T-helper 22 cell (primary cell): ENCODE results near the gene SUCNR1.
"Not testable (repeated sequence)": the region's sequence is repeated elsewhere in the genome, so short reads cannot be mapped to it uniquely, and the experiment has no call there.

Experiments
- DNase-seq: peaks from one replicate; pipeline ENCODE4 v3.0.0-alpha.2; 2020; ENCODE audit warnings: low read depth

The SUCNR1 gene

DNA sequence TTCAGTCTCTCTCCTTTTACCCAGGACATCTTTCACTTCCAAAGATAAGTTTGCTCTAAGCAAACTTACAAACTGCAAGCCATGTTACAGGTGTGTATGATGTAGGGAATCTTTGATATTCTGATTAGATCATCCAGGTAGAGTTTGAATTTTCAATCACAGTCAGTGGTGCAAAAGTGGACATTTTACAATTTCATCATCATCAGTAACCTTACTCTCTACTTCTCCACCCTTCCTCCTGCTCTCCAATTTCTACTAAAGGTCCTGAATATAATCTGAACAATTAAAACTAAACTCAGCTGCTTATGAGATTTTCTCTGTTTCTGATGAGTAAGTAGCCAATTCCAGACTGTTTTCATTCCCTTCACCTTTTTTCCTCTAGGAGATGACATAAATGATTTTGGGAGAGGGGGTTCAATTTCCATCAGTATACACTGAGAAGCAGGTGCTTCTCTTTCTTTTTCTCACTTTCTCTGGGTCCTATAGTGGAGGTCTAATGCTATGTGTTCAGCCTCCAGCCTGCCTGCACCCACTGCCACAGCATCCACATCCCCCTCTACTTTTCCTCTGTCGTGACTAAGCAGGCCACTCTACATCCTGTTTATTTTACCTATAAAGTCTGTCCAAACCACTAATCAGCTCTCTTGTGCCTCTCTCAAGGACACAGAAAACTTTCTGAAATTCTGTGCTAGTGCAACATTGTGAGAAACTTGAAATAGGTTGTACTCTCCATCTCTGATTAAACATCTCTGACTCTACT lies 27.6 kb downstream of the SUCNR1 start:
- no peak for DNase-seq

DNA sequence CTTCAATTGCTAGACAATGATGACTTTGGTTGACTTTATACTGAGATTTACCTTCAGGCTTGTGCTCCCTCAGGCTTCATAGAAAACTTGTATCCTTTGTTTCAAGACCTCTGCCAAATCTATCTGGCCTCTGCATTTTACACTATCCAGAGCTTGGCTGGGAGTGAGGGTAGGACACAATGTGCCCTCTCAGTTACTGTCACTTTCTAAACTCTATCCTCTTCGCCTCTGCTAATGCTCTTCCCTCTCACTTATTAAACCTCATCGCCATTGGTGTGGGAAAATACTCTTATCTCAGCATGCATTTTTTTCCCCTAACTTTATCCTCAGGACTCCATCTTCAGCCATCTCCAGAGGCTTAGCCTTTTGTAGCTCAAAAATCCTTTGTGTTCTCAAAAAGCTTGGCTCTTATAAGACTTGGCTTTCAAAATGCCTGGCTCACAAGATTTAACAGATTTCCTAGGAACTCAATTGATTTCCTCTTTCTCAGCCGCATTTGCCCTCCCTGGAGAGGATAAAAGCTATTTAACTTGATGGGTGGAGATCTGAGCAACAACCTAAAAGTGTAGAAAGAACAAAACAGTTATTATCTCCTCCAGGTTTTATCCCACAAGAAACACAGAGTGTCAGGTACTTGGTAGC lies 28.3 kb downstream of the SUCNR1 start:
- no peak for DNase-seq

DNA sequence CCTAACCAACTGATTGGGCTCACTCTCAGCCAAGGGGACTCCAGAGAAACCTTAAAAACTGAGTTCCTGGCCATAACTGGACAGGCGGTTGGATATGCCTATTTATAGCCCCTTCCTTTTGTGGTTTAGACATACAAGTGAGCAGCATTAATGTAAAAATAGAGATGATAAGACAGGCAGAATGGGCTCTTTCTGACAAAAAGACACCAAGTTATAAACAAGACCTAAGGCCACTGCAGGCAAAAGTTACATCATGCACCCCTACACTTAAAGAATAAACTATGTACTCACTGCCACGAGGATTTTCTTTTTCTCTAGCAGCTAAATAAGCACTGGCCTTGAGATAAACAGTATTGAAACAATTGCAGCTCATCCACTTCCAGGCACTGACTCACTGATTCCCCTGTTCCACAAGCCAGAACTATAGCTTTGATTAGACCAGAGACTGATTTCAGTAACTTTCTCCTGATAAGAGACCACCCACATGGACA lies 30.1 kb downstream of the SUCNR1 start:
- no peak for DNase-seq

DNA sequence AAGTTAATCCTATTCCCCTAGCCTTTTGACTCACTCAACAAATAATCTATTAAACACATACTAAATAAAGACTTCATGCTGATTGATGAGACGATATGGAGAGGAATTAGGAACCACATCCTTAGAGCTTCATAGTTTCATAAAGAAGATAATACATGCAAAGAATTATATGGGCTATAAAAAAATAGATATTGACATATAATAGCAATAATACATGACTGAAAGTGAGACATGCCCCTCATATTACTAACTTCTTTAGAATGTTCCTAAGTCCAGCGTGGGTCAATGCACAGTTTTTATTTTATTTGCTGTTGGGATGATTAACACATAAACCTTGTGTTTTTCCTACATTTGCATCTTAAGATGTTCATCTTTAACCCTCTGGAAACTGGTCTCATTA lies 32.2 kb downstream of the SUCNR1 start:
- no peak for DNase-seq

DNA sequence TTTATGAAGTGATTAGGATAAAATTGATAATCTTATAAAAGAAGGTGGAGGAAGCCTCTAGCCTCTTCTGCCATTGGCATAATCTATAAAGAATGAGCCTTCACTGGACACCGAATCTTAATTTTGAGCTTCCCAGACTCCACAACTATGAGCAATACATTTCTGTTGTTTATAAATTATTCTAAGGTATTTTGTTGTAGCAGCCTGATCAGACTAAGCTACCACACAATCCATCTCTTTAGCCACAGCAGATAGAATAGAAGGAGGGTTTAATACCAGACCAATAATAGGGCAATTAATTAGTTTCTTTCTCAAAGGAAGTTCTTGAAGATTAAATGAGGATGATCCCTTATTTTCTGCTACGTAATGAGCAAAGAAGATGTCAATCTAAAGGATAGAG lies 33.3 kb downstream of the SUCNR1 start:
- DNase-seq, result no peak

DNA sequence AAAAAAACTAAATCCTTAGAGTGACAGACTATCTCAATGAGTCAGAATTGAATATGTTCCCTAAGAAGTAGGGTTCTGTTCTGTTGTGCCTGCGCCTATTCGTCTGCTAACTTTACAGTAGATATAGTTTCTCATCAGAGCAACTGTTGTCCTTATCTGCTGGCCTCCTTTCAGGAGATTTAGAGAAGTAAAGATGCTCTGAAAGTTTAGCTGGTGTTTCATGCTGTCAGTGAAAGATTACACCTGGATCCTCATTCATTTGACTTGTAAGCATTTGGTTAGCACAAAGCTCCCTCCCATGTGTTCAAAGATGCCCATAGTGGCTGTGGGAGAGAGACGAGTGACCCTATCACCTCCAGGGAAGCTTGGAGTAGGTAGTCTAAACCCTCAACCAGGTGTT lies 35.0 kb downstream of the SUCNR1 start:
- DNase-seq, result no peak

DNA sequence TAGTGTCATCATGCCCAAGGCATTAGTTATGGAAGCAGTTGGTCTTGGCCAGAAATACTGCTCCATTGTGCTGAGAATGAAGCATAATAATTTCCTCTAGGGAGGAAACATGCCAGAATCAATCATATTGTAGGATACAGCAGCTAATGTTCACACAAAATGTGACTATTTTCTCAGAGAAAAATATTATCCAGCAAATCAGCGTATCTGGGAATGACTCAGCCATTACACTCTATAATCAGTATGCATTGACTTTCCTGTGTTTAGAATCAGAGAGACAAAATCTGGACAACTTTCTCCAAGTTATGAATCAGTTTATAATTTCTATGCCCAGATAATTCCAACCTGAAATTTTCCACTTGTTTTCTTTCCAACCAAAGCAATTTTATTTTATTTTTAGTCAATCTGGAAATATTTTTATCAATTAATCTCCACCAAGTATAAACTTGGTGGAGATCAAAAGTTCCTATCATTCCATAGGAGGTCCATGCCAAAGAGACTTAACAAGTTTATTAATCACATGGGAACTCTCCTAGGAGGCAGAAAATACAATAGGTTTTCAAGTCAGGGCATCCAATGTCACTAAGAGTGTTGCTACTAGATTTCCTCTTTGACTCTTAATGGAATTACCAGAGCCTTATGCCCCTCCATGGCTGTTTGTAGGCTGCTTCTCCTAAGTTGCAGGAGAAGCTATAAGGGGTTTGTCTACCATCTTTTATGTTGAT lies 36.4 kb downstream of the SUCNR1 start:
- DNase-seq, result no peak

DNA sequence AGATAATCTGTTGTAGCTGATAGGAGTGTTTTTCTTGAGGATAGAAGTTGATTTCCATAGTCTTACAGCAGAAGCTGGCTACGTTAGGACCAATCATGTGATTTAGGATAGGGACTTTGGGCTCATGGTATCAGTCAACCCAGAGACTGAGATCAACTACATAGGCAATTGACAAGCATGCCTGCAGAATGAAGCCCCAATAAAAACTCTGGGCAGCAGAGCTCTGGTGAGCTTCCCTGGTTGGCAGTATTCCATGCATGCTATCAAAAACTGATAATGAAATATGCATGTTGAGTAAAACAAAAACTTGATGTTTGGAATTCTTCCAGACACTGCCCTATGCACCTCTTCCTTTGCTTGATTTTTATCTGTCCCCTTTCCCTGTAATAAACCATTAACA lies 38.0 kb downstream of the SUCNR1 start:
- DNase-seq, result no peak

DNA sequence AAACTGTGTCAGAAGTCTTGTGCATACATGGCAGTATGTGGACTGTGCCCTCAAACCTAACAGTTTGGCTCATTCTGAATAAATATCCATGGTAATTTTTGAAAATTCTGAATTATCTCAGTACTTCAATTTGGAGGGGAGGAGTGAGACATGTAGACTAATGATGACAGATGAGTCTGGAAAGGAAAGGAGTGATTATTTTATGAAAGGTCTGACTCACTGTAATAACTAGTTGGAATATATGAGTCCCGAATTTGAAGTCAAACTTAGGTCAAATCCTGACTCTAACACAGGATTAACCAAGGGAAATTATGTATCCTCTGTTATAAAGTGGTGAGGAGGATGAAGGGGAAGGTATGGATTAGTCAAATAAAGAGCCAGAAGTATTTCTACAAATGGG lies 38.6 kb downstream of the SUCNR1 start:
- no peak for DNase-seq

DNA sequence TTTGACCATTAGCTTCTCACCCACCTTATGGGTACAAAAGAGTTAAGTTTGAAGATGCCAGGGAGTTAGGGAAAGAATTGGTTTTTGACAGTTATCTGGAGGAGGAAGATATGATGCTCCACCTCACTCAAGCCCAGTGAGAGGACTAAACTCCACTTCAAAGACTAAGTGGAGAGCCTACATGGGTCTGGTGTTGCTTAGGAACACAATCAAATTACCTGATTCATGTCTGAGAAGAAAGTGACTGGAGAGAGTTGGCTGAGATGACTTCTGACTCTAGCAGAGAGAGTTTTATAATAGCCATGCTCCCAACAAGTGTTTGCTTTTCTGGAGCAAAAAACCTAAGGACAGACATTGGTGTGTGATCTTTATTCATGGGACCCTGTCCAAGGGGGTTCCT lies 43.3 kb downstream of the SUCNR1 start:
- DNase-seq, result no peak

DNA sequence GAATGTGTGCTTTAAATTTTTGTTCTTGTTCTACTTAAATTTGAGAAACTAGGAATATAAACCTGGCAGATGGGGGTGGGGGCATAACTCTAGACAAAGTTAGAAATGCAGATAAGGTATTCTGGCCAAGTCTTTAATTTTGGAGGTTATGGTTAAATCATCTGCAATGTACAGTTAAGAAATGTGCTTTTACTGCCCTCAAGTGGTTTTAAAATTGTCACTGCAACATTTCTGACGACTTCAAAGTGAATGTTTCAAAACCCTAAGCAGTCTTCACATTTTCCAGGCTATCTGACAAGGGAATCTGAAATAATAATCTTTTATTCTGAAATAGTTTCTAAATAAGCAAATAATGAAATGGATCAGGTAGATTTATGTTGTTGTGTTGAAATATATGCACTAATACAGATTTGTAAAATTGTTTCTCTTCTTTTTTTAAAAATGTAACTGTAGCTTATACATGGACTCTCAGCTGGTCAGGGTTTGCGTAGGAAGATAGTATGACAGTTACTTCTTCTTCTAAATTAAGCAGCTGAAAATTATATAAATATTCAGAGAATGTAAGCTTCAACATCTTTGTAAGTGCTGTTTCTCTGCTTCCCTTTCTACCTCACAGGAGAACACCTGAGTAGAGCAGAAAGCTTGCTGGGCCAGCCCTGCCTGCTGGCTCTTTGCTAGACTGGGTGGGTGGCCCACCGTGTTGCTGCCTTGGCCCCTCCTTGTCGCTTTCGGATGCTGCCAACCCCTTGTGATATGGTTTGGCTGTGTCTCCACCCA lies 45.0 kb downstream of the SUCNR1 start:
- DNase-seq, result no peak

DNA sequence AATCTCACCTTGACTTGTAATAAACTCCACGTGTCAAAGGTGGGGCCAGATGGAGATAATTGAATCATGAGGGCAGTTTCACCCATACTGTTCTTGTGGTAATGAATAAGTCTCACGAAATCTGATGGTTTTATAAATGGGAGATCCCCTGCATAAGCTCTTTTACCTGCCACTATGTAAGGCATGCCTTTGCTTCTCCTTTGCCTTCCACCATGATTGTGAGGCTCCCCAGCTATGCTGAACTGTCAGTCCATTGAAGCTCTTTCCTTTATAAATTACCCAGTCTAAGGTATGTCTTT lies 45.5 kb downstream of the SUCNR1 start:
- DNase-seq, result no peak

DNA sequence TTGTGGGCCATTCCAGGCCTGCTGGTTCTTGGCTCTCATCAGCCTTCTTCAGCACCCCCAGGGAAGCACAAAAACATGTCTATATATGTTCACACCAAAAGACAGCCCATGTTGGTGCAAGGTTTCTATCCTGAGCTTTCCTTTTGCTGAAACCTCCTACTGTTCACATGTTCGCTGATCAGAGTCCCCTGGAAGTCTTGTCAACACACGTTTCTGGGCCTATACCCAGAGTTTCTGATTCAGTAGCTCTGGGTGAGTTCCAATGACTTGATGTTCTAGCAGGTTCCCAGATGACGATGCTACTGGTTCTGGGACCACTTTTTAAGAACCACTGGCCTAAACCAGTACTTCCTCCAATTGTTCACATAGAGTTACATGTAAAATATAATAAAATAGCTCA lies 46.0 kb downstream of the SUCNR1 start:
- DNase-seq, result no peak

DNA sequence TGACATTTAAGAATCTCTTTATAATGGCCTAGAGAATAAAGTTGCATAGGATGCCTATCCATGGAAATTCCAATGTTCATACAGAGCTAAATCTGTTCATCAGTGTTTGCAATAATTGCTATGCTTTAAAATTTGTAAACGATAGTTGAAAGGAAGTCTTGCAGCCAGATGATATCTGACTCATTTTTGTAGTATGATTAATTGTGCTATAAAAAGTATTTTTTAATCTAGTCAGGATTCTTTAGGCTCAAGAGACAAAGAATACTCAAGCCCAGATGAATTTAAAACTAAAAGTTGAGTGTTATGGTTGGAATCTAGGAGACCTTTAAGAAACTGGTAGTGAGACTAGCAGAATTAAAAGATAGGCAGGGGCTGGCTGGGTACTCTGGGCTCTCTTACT lies 50.5 kb downstream of the SUCNR1 start:
- no peak for DNase-seq

DNA sequence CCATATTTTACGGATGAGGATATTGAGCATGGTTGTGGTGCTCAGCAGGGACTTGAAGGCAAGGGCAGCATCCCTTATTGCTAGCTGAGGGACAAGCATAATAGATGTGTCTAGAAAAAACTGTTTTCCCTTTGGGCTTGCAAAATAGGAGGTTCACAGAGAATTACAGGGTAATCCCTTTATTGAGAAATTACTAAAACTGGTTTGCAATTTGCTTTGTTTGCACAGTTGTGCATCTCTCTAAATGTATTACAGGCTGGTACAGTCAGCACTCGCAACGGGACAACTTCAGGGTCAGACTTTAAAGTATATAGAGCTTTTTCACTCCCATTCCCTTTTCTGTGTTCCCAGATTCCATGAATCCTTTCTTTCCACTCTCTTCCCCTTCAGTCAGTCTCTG lies 51.3 kb downstream of the SUCNR1 start:
- DNase-seq, result no peak

DNA sequence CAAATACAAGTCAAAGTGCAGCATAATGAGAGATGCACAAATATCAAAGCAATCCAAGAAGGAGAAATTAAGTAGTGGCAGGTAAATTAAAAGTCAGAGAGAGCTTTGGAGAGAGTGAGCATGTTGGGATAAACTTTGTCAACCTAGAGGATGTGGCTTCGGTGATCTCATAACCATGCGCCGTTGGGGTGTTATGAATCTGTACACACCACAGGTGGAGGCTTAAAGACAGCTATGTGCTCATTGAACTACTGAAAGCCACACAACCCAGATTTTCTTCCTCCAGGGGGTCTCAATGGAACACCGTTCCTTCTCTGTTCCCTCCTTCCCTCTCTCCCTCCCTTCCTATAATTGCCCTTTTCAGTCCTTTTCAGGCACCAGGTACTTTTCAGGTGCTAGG lies 52.0 kb downstream of the SUCNR1 start:
- DNase-seq, result no peak

DNA sequence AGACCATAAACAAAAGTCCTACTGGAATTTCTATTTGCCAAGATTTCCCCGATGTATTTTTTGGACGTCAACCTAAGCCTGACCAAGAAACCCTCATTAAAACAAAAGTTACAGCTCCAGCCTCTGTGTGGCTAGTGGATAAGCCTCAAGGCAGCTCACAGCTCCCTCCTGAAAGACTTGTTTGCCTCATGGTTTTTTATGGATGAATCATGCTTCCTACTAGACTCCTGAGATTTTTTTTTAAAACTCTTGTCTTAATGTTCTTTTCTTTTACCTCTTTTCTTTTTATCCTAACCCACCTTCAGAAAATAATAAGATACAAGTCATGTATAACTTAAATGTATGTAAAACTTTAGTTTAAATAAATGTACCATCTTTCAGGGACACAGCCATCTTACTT lies 52.4 kb downstream of the SUCNR1 start:
- no peak for DNase-seq

DNA sequence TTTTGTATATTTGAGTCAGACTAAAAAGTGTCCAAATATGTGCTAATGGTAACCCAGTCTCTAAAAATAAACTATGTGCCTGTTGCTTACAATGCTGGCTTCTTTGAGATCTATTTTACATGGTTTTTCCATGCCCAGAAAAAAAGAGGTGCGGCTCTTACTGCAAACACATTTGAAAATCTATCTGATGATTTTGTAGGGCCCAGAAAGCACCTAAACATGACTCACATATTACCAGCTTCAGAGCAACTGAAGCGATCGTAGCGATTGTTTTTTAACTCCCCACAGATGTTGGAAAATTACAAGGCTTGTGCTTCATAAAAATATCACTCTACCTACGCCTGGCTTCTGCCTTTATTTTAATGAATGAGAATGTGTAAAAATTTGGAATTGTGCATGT lies 53.5 kb downstream of the SUCNR1 start:
- no peak for DNase-seq

DNA sequence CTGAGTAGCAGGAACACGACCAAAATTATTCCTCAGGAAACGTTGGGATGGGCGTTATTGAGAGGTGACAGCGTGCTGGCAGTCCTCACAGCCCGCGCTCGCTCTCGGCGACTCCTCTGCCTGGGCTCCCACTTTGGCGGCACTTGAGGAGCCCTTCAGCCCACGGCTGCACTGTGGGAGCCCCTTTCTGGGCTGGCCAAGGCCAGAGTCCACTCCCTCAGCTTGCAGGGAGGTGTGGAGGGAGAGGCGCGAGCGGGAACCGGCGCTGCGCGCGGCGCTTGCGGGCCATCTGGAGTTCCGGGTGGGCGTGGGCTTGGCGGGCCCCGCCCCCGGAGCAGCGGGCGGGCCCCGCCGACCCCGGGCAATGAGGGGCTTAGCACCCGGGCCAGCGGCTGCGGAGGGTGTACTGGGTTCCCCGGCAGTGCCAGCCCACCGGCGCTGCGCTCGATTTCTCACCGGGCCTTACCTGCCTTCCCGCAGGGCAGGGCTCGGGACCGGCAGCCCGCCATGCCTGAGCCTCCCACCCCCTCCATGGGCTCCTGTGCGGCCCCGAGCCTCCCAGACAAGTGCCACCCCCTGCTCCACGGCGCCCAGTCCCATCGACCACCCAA lies 54.6 kb downstream of the SUCNR1 start:
- DNase-seq, result not testable (repeated sequence)

DNA sequence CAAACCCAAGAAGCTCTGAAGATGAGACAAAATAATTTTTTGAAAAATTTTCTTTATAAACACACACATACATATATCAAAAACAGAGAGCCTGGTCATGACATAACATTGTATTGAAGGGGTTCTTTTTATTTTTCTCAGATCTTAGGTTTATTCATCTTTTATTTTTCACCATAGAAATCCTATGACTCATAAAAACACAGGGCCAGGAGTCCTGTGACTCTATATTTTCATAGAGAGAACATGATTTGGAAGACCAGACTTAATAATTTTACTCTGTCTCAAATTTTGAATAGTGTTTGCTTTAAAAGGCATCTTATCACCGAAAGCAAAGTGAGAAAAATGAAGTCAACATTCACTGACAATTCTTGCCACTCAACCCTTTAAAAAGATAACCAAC lies 57.7 kb downstream of the SUCNR1 start:
- DNase-seq, result no peak

DNA sequence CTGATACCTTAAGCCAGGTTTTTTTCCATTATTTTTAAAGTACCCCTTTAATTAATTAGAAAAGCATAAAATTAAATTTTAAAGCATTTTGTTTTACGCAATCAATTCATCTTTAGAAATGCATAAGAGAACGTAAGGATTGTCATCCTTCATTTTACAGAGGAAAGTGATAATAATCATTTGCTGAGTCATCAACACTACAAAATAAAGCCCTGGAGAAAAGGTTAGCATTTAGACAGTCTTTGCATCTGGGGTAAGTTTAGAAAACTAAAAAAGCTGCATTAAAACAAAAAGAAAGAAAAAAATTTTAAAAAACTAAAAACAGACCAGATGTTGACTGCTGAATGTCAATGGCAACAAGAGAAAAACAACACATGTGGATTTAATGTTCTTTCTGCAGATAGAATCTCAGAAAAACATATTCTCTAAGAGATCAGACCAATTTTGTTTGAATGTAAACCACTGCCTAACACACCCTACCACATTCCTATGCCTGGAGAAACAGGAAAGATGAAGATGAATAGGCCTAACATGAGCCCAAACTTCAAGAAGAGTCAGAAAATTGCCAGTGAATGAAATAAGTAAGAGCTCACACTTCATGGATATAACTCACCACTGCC lies 59.9 kb downstream of the SUCNR1 start:
- DNase-seq, result no peak
